ENCODE data around the gene SPZ1. TPM values are rescaled to one million over a fixed set of nuclear protein-coding genes. Genes with fewer than 3 reads are reported as not detected.

SPZ1 gene
- total RNA-seq, 1 donor = not detected

- no peaks in the 10 kb centered on the region for H3K4me1 ChIP-seq (ENCODE audit: insufficient read depth, low read length)
- no peaks in the 10 kb centered on the region for H3K9me3 ChIP-seq (ENCODE audit: low read depth, low read length)
- no peaks in the 10 kb centered on the region for H3K27me3 ChIP-seq (ENCODE audit: insufficient read depth, low read length)
- H3K4me3 ChIP-seq (ENCODE audit: insufficient read depth, low read length) = no peak overlapping the region
- DNase-seq (ENCODE audit: insufficient read length, low spot score, missing footprints) = no peak
- H3K27ac ChIP-seq (ENCODE audit: low read depth, low read length) = no peak overlapping the region
- H3K4me2 ChIP-seq (ENCODE audit: insufficient read depth, low read length) = no peak overlapping the region
- no peaks in the 10 kb centered on the region for H3K79me2 ChIP-seq (ENCODE audit: insufficient read depth, low read length)
- no peak overlapping the region for H2AFZ ChIP-seq (ENCODE audit: low read length)
- TF ChIP-seq, protein P1, sequence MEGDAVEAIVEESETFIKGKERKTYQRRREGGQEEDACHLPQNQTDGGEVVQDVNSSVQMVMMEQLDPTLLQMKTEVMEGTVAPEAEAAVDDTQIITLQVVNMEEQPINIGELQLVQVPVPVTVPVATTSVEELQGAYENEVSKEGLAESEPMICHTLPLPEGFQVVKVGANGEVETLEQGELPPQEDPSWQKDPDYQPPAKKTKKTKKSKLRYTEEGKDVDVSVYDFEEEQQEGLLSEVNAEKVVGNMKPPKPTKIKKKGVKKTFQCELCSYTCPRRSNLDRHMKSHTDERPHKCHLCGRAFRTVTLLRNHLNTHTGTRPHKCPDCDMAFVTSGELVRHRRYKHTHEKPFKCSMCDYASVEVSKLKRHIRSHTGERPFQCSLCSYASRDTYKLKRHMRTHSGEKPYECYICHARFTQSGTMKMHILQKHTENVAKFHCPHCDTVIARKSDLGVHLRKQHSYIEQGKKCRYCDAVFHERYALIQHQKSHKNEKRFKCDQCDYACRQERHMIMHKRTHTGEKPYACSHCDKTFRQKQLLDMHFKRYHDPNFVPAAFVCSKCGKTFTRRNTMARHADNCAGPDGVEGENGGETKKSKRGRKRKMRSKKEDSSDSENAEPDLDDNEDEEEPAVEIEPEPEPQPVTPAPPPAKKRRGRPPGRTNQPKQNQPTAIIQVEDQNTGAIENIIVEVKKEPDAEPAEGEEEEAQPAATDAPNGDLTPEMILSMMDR (IDR thresholded peaks at IDR 0.05; ENCODE audit: extremely low read depth, low read depth, low read length) = no peak
- H4K20me1 ChIP-seq (ENCODE audit: insufficient read depth, low read length) = no peaks in the 10 kb centered on the region
- H3K36me3 ChIP-seq (ENCODE audit: insufficient read depth, low read length) = no peaks in the 10 kb centered on the region
Observed at GRCh38 chr5:80368661-80369480, 49.1 kb downstream of the SPZ1 start.

GRCh38 chr5:80369521-80369920 lies 49.7 kb downstream of the SPZ1 start:
- H3K4me2 ChIP-seq (ENCODE audit: insufficient read depth, low read length) = no peak overlapping the region
- no peaks in the 10 kb centered on the region for H3K79me2 ChIP-seq (ENCODE audit: insufficient read depth, low read length)
- H3K4me3 ChIP-seq (ENCODE audit: insufficient read depth, low read length) = no peak overlapping the region
- no peaks in the 10 kb centered on the region for H3K27me3 ChIP-seq (ENCODE audit: insufficient read depth, low read length)
- DNase-seq (ENCODE audit: insufficient read length, low spot score, missing footprints) = no peak
- H3K4me1 ChIP-seq (ENCODE audit: insufficient read depth, low read length) = no peaks in the 10 kb centered on the region
- TF ChIP-seq, protein P1 (IDR thresholded peaks at IDR 0.05; ENCODE audit: extremely low read depth, low read depth, low read length) = no peak
- H3K27ac ChIP-seq (ENCODE audit: low read depth, low read length) = no peak overlapping the region
- H3K9me3 ChIP-seq (ENCODE audit: low read depth, low read length) = no peaks in the 10 kb centered on the region
- H2AFZ ChIP-seq (ENCODE audit: low read length) = peak overlapping the region; percentile 22
- no peaks in the 10 kb centered on the region for H3K36me3 ChIP-seq (ENCODE audit: insufficient read depth, low read length)
- no peaks in the 10 kb centered on the region for H4K20me1 ChIP-seq (ENCODE audit: insufficient read depth, low read length)

- Histone ChIP-seq H4K20me1 (ENCODE audit: insufficient read depth, low read length) (no peaks in the 10 kb centered on the region), H3K79me2 (ENCODE audit: insufficient read depth, low read length) (no peaks in the 10 kb centered on the region), H3K27me3 (ENCODE audit: insufficient read depth, low read length) (no peaks in the 10 kb centered on the region), H3K4me2 (ENCODE audit: insufficient read depth, low read length) (no peak overlapping the region), H3K9me3 (ENCODE audit: low read depth, low read length) (no peaks in the 10 kb centered on the region), H3K27ac (ENCODE audit: low read depth, low read length) (no peak overlapping the region), H3K36me3 (ENCODE audit: insufficient read depth, low read length) (no peaks in the 10 kb centered on the region), H3K4me1 (ENCODE audit: insufficient read depth, low read length) (no peaks in the 10 kb centered on the region), H3K4me3 (ENCODE audit: insufficient read depth, low read length) (no peak overlapping the region), H2AFZ (ENCODE audit: low read length) (no peak overlapping the region)
- TF ChIP-seq, protein P1 (IDR thresholded peaks at IDR 0.05; ENCODE audit: extremely low read depth, low read depth, low read length) = no peak
- DNase-seq (ENCODE audit: insufficient read length, low spot score, missing footprints) = no peak
Observed at GRCh38 chr5:80370390-80370789, 50.6 kb downstream of the SPZ1 start.

Small RNA genes within 50 kb of the gene (small RNA-seq; reads per million reads assigned to genes)
- gene AC026410.2 = not detected
- gene RF00322 = not detected
- not detected for gene RNU6-211P

Other genes starting within 250 kb of the SPZ1 start
- 94.3 and 96.3 TPM in 2 replicates for gene SERINC5, start 64.0 kb upstream of the SPZ1 start, total RNA-seq
- gene ZFYVE16, start 88.1 kb downstream of the SPZ1 start, total RNA-seq = 32.6 and 38.3 TPM in 2 replicates
- gene FAM151B, start 168.1 kb downstream of the SPZ1 start, total RNA-seq = 13.0 and 19.2 TPM in 2 replicates